Measurements from ENCODE around the gene MYH11.

Gene MYH11

GRCh38 chr16:15856901-15857698 is at the start of gene MYH11:
MYH11 (minus strand) TSS chr16:15857028; CDS start chr16:15838252, 18,776 bp downstream.
- DNase-seq (ENCODE audit: low read depth) = no peak

DNA sequence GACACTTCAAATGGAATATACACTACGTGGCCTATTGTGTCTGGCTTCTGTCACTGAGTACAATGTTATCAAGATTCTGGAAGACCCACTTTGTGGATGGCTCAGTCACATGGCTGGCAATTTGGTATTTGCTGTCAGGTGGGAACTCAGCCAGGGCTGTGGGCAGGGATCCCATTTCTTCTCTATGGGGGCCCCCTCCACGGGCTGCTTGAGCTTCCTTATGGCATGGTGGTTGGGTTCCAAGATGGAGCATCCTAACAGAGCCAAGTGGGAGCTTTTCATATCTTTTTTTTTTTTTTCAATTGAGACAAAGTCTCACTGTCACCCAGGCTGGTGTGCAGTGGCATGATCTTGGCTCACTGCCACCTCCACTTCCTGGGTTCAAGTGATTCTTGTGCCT is 49.6 kb upstream of the MYH11 start:
- DNase-seq (ENCODE audit: low read depth) = no peak

DNA sequence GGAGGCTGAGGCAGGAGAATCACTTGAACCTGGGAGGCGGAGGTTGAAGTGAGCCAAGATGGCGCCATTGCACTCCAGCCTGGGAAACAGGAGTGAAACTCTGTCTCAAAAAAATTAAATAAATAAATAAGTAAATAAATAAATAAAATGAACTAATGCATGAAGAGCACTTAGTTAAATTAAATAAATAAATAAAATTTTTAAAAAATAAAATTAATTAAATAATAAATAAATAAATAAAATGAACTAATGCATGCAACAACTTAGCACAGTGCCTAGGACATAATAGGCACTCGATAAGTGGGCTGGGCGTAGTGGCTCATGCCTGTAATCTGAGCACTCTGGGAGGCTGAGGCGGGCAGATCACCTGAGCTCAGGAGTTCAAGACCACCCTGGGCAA is 47.1 kb upstream of the MYH11 start:
- no peak for DNase-seq (ENCODE audit: low read depth)

- no peak for DNase-seq (ENCODE audit: low read depth)
These were observed 44.2 kb upstream of the MYH11 start for GRCh38 chr16:15900901-15901500.

GRCh38 chr16:15900357-15900756 is 43.5 kb upstream of the MYH11 start:
- DNase-seq (ENCODE audit: low read depth) = no peak

DNA sequence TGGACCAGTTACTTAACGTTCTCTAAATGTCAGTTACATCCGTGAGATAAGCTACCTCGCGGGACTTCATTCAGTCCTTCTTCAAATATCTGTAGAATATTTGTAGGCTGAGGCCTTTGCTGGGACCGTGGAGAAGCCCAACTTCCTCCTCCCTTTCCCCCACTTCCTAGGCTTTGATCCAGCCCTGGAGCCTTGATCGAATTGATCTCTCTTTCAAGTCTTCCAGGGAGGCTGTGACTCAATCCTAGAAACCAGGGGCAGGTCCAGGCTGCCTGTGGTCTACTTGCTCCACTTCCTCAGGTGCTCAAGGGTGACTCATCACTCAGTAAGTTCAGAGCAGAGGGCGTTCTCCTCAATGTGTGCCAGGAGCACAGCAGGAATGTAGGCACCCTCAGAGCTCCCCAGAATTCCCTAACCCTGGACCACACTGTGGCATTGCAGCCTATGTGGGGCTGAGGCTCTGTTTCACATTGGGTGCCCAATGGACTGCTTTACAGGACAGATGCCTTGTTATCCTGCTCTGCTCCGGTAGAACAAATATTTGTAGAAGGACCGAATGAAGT is 42.8 kb upstream of the MYH11 start:
- DNase-seq (ENCODE audit: low read depth) = peak; percentile 94

- no peak for DNase-seq (ENCODE audit: low read depth)
These were observed 41.8 kb upstream of the MYH11 start for GRCh38 chr16:15898654-15899053.

DNA sequence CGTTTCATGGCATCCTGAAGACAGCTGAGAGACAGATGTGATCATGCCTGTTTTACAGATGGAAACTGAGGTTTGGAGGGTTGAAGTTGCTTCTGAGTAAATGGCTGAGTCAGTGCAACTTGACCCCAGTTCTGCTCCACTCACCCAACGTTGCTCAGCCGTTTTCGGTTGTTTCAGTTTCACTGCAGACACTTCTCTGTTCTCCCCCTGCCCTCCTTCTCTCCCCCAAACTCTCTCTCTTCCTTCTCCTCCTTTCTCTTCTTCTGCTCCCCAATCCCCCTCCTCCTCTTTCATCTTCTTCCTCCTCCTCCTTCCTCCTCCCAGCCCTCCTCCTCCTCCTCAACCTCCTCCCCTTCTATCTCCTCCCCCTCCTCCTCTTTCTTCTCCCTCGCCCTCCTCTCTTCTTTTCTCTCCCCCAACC is 41.0 kb upstream of the MYH11 start:
- no peak for DNase-seq (ENCODE audit: low read depth)

GRCh38 chr16:15897121-15897780 is 40.4 kb upstream of the MYH11 start:
- DNase-seq (ENCODE audit: low read depth) = no peak

GRCh38 chr16:15894571-15895374 is 37.9 kb upstream of the MYH11 start:
- DNase-seq (ENCODE audit: low read depth) = no peak

- no peak for DNase-seq (ENCODE audit: low read depth)
These were observed 34.7 kb upstream of the MYH11 start for GRCh38 chr16:15891508-15891907.

DNA sequence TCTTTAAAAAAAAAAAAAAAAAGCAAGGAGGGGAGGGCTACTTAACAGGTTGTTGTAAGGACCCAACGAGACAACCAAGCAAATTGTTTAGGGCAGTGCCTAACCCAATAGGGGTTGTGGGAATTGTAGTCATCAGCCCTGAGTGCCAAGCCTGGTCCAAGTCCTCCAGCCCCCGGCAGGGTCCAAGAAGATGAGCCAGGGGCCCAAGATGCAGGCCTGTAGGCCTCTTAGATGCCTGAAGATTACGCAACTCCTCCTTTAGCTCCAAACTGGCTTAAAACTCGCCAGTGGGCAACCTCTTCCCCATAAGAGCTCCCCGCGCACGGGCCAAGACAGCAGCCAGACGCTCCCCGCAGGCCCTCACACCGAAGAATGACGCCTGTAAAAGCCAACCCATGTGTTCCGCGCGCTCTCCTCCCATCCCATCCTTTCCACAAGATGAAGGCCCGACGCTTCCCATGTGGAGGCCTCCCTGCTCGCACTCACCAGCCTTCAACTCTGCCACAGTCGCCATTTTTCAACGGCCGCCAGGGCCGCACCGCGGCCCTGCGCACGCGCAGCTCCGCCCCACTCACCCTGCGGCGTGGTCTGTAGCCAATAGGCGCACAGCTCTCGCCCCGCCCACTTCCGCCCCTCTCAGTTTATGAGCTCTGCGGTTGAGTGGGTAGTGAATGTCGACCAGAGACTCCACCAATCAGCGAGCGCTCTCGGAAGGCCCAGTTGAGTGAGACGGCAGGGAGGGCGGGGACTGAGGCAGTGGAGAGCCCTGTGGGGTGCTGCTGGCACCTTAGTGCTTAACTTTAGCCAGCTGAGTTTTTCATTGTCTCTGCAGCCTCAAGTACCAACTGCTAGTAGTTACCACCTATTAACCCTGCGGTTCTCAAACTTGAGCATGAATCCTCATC is 31.5 kb upstream of the MYH11 start, which contains the start of gene CEP20:
Gene CEP20, minus strand, starts transcription at position 532 of the 905 bp plus-strand sequence. Its CDS starts 18 bp downstream, at position 514.
- peak; percentile 96 for DNase-seq (ENCODE audit: low read depth)

- no peak for DNase-seq (ENCODE audit: low read depth)
These were observed 30.5 kb upstream of the MYH11 start for GRCh38 chr16:15887283-15887682.

GRCh38 chr16:15886078-15886477 is 29.2 kb upstream of the MYH11 start:
- no peak for DNase-seq (ENCODE audit: low read depth)

GRCh38 chr16:15885560-15886001 is 28.8 kb upstream of the MYH11 start:
- DNase-seq (ENCODE audit: low read depth) = no peak

DNA sequence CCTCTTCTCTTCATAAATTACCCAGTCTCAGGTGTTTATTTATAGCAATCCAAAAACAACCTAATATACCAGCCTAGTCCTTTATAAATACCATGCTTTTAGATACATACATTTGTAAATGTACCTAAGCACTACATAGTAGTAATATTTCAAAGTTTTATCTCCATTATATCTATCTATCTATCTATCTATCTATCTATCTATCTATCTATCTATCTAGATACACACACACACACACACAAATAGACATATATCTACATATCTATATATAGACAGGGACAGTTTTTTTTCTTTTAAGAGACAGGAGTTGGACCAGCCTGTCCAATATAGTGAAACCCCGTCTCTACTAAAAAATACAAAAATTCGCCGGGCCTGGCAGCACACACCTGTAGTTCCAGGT is 25.7 kb upstream of the MYH11 start:
- DNase-seq (ENCODE audit: low read depth) = no peak

GRCh38 chr16:15881794-15882379 is 25.1 kb upstream of the MYH11 start:
- no peak for DNase-seq (ENCODE audit: low read depth)

DNA sequence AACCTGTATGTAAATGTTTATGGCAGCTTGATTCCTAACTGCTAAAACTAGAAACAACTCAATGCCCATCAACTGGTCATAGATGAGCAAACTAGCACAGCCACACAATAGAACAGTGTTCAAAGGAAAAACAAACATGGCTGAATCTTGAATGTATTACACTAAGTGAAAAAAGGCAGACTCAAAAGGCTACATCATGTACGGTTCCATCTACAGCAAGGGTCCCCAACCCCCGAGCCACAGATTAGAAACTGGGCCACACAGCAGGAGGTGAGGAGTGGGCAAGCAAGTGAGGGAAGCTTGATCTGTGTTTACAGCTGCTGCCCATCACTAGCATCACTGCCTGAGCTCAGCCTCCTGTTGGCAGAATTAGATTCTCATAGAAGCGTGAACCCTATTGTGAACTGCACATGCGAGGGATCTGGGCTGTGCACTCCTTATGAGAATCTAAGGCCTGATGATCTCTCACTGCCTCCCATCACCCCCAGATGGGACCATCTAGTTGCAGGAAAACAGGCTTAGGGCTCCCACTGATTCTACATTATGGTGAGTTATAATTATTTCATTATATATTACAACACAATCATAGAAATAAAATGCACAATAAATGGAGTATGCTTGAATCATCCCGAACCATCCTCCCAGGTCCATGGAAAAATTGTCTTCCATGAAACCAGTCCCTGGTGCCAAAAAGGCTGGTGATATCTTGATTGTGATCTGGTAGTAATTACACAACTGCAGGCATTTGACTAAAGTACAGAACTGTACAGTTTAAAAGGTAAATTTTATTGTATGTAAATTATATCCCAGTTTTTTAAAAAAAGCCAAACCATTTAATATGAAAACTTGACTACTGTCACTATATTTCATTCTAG is 23.8 kb upstream of the MYH11 start:
- no peak for DNase-seq (ENCODE audit: low read depth)

GRCh38 chr16:15879255-15879811 is 22.5 kb upstream of the MYH11 start:
- DNase-seq (ENCODE audit: low read depth) = peak; percentile 83

Data from HS-5 (cell line).